Measurements from ENCODE around the gene CBFA2T2.
"Not testable (repeated sequence)": the region's sequence is repeated elsewhere in the genome, so short reads cannot be mapped to it uniquely, and the experiment has no call there.

The CBFA2T2 gene

DNA sequence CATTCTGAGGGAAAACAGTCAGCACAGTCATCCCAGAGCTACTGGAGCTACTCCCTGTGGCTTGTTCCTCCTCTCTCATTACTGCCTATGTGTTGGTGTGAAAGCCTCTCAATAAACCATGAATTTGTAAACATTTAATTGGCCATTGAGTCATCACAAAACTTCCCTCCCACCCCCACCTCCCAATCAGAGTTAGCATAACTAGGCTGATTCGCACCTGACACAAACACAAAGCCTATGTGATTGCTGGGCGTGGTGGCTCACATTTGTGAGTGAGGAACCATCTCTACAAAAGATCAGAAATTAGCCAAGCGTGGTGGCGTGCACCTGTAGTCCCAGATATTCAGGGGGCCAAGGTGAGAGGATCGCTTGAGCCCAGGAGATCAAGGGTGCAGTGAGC, 29.2 kb upstream of the CBFA2T2 start:
- H3K9me3 Mint-ChIP-seq, result no peaks in the 10 kb centered on the region
- no peak overlapping the region for H3K4me3 Mint-ChIP-seq
- H3K27me3 Mint-ChIP-seq, result peaks cover 1% of the 10 kb centered on the region
- intact Hi-C loops (cut with micrococcal nuclease), result no loop called here
- H3K4me1 Mint-ChIP-seq (ENCODE audit: low read depth), result no peaks in the 10 kb centered on the region
- no peaks in the 10 kb centered on the region for H3K36me3 Mint-ChIP-seq (ENCODE audit: low read depth)
- no peak overlapping the region for H3K27ac Mint-ChIP-seq

DNA sequence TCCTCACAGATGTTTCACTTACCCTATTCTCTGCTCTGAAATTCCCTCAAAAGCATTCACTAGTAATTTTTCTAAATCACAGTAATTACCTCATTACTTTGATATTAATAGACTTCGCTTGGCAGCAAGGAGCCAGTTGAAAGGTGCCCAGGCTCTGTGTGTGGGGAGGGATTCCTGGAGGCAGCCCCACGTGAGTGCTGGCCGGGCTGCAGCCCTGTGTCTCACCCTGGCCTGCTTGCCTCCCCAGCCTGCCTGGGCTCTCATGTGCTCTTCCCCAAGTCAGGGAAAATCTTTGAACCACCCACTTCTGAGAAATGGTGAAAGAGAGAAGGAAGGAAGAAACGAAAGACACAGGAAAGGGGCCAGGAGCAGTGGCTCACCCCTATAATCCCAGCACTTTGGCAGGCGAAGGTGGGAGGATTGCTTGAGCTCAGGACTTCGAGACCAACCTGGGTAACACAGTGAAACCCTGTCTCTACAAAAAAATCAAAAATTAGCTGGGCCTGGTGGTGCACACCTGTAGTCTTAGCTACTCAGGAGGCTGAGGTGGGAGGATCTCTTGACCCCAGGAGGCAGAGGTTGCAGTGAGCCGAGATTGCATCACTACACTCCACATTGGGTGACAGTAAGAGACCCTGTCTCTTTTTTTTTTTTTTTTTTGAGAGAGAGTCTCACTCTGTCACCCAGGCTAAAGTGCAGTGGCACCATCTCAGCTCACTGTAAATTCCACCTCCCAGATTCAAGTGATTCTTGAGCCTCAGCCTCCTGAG, 26.4 kb upstream of the CBFA2T2 start:
- no peaks in the 10 kb centered on the region for H3K36me3 Mint-ChIP-seq (ENCODE audit: low read depth)
- intact Hi-C loops (cut with micrococcal nuclease), result no loop called here
- H3K9me3 Mint-ChIP-seq, result no peaks in the 10 kb centered on the region
- no peaks in the 10 kb centered on the region for H3K4me1 Mint-ChIP-seq (ENCODE audit: low read depth)
- no peak overlapping the region for H3K27ac Mint-ChIP-seq
- peaks cover 1% of the 10 kb centered on the region for H3K27me3 Mint-ChIP-seq
- H3K4me3 Mint-ChIP-seq, result no peak overlapping the region

DNA sequence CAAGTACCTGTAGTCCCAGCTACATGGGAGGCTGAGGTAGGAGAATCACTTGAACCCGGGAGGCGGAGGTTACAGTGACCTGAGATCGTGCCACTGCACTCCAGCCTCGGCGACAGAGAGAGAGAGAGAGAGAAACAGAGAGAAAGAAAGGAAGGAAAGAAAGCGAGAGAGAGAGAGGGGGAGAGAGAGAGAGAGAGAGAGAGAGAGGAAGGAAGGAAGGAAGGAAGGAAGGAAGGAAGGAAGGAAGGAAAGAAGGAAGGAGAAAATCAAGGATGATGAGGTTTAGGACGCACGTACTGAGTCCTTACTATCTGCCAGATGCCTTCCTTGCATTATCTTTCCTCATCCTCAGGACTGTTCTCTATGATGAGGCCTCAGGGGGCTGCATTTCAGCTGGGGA, 25.1 kb upstream of the CBFA2T2 start:
- H3K27me3 Mint-ChIP-seq; H3K4me3 Mint-ChIP-seq; H3K27ac Mint-ChIP-seq; intact Hi-C loops (cut with micrococcal nuclease); H3K4me1 Mint-ChIP-seq (ENCODE audit: low read depth); H3K9me3 Mint-ChIP-seq; H3K36me3 Mint-ChIP-seq (ENCODE audit: low read depth): not testable (repeated sequence)

DNA sequence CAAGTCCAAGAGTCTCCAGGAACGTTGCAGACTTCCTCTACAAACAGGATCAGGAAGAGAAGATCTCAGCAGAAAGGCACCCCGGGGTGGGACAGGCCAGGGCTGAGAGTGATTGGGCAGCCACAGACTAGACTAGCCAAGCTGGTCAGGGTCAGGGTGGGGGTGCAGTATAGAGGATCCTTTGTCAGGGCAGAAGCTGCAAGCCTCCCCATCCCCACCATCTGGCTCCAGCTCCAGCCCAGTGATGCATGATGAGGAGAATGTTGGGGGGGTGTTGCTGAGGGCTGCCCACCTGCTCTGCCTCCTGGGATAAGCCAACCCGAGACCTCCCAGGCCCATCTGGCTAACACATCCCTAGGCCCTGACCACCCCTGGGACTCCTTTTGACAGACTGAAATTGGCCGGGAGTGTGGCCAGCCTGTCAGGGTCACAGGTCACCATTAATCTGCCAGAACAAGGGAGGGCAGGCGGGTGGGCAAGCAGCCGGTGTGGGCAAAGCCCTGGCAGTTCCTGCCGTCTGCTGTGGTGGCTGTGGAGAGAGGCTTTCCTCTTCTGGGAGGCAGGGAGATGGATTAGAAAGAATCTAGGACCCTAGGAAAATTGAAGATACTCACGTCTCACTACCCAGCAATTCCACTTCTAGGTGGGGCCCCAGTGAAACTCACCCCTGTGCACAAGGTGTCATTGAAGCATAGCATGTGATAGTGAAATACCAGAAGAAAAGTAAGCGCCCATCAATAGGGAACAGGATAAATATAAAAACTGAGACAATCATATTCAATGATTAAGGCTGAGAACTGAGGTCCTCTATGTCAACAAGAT, 24.2 kb upstream of the CBFA2T2 start:
- no peaks in the 10 kb centered on the region for H3K27me3 Mint-ChIP-seq
- H3K4me3 Mint-ChIP-seq, result no peak overlapping the region
- H3K27ac Mint-ChIP-seq, result no peak overlapping the region
- H3K9me3 Mint-ChIP-seq, result no peaks in the 10 kb centered on the region
- H3K36me3 Mint-ChIP-seq (ENCODE audit: low read depth), result no peaks in the 10 kb centered on the region
- intact Hi-C loops (cut with micrococcal nuclease), result no loop called here
- H3K4me1 Mint-ChIP-seq (ENCODE audit: low read depth), result no peaks in the 10 kb centered on the region

DNA sequence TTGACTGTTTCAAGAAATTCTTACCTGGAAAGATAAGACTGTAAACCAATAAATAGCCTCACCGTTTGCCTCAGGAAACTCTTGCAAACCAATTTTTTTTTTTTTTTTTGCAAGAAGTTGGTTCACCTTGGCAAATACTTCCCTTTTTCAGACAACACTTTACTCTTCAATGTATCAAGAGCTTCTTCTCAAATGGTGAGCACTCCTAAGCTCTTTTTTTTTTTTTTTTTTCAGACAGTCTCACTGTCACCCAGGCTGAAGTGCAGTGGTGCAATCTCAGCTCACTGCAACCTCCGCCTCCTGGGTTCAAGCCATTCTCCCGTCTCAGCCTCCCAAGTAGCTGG, 23.6 kb upstream of the CBFA2T2 start:
- H3K27me3 Mint-ChIP-seq, result no peaks in the 10 kb centered on the region

DNA sequence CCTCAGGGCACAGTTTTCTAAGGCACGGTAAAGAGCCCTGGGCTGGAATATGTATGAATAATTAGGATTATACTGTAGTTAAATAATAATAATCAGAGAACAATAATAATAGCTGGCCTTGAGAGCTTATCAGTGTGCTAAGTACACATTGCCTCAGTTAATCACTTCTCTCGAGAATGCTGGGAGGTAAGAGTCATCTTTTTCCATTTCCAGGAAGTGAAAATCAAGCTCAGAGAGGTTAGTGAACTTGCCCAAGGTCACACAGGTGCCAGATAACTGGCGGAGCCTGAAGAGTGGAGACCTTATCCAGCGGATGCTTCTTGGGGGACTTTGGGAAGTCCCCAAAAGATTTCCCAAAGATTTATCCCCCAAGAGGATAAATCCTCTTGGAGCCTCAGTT, 19.4 kb upstream of the CBFA2T2 start:
- intact Hi-C loops (cut with micrococcal nuclease), result no loop called here
- Mint-ChIP-seq H3K4me1 (ENCODE audit: low read depth) (peaks cover 1% of the 10 kb centered on the region), H3K36me3 (ENCODE audit: low read depth) (no peaks in the 10 kb centered on the region), H3K9me3 (no peaks in the 10 kb centered on the region), H3K4me3 (no peak overlapping the region), H3K27me3 (no peaks in the 10 kb centered on the region), H3K27ac (no peak overlapping the region)

More for the DNA sequence above, 23.6 kb upstream of the CBFA2T2 start:
- H3K27ac Mint-ChIP-seq, result no peak overlapping the region
- intact Hi-C loops (cut with micrococcal nuclease), result no loop called here
- no peaks in the 10 kb centered on the region for H3K9me3 Mint-ChIP-seq
- no peaks in the 10 kb centered on the region for H3K36me3 Mint-ChIP-seq (ENCODE audit: low read depth)
- no peaks in the 10 kb centered on the region for H3K4me1 Mint-ChIP-seq (ENCODE audit: low read depth)
- no peak overlapping the region for H3K4me3 Mint-ChIP-seq

DNA sequence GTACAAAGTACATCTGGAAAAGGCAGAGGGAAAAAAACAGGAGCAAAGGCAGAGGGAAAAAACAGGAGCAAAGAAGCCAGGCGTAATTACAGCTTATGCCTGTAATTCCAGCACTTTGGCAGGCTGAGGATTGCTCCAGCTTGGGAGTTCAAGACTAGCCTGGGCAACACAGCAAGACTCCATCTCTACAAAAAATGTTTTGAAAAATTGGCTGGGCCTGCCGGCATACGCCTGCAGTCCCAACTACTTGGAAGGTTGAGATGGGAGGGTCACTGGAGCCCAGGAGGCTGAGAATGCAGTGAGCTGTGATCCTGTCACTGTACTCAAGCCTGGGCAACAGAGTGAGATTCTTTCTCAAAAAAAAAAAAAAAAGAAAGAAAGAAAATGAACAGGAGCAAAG, 19.0 kb upstream of the CBFA2T2 start:
- Mint-ChIP-seq H3K9me3 (no peaks in the 10 kb centered on the region), H3K27me3 (no peaks in the 10 kb centered on the region), H3K27ac (no peak overlapping the region), H3K36me3 (ENCODE audit: low read depth) (no peaks in the 10 kb centered on the region), H3K4me3 (no peak overlapping the region), H3K4me1 (ENCODE audit: low read depth) (peaks cover 5% of the 10 kb centered on the region)
- intact Hi-C loops (cut with micrococcal nuclease), result no loop called here

DNA sequence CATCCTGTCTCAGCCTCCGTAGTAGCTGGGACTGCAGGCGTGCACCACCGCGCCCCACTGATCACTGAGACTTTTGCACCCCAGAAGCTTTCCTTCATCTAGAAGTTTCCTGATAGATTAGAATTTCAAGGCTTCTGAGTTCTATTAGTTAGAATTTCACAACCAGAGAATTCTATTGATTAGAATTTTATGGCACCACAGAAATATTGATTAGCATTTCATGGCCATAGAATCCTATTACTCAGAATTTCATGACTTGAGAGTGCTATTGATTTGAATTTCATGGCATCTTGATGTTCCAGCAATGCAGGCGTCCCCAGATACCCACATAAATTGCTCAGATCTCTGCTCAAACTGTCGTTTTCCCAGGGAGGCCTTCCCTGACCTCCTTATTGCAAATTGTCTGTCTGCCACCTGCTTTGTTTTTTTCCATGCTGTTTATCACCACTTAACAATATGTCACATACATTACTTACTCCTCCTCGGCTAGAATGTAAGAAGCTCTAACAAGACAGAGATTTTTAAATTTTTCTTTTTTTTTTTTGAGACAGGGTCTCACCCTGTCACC, 16.9 kb upstream of the CBFA2T2 start:
- Mint-ChIP-seq H3K4me1 (ENCODE audit: low read depth) (peaks cover 12% of the 10 kb centered on the region), H3K9me3 (no peaks in the 10 kb centered on the region), H3K27ac (no peak overlapping the region), H3K4me3 (no peak overlapping the region), H3K36me3 (ENCODE audit: low read depth) (no peaks in the 10 kb centered on the region), H3K27me3 (no peaks in the 10 kb centered on the region)
- intact Hi-C loops (cut with micrococcal nuclease), result no loop called here

DNA sequence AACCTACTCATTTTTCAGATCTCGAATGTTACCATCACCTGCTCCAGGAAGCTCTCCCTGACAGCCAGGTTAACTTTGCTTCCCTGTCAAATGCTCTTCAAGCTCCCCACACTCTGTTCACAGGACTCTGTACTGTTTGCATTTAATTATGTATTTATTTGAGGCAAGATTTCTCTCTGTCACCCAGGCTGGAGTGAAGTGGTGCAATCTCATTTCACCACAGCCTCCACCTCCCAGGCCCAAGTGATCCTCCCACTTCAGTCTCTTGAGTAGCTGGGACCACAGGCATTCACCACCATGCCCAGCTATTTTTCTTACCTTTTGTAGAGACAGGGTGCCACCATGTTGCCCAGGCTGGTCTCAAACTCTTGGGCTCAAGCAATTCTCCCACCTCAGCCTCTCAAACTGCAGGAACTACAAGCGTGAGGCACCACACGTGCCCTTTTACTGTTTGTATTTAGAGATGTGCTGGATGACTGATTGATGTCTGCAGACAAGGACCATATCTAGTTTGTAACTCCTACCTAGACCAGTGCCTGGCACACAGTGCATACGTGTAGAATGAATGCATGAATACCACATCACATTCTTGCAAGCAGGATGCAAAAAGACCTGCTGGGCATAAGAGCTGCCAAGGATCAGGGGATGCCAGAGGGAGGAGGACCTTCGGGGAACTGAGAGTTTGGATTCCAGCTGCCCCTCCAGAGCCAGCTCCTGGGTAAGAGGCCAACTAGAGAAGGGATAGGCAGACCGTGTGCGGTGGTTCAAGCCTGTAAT, 15.6 kb upstream of the CBFA2T2 start:
- Mint-ChIP-seq H3K36me3 (ENCODE audit: low read depth) (no peaks in the 10 kb centered on the region), H3K27ac (no peak overlapping the region), H3K4me1 (ENCODE audit: low read depth) (peaks cover 12% of the 10 kb centered on the region), H3K9me3 (no peaks in the 10 kb centered on the region), H3K4me3 (no peak overlapping the region), H3K27me3 (no peaks in the 10 kb centered on the region)
- intact Hi-C loops (cut with micrococcal nuclease), result no loop called here

DNA sequence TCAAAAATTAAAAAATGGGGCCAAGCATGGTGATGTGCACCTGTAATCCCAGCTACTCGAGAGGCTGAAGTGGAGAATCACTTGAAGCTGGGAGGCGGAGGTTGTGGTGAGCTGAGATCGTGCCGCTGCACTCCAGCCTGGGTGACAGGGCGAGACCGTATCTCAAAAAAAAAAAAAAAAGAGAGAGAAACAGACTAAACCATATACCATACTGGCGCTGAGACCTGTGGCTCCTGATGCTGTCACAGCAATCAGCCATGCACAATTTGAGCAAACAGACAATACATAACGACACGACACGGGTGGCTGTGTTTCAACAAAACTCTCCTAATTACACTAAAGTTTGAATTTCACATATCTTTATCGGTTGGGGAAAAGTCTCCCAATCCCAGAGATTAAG, 14.9 kb upstream of the CBFA2T2 start:
- H3K36me3 Mint-ChIP-seq (ENCODE audit: low read depth), result no peaks in the 10 kb centered on the region

DNA sequence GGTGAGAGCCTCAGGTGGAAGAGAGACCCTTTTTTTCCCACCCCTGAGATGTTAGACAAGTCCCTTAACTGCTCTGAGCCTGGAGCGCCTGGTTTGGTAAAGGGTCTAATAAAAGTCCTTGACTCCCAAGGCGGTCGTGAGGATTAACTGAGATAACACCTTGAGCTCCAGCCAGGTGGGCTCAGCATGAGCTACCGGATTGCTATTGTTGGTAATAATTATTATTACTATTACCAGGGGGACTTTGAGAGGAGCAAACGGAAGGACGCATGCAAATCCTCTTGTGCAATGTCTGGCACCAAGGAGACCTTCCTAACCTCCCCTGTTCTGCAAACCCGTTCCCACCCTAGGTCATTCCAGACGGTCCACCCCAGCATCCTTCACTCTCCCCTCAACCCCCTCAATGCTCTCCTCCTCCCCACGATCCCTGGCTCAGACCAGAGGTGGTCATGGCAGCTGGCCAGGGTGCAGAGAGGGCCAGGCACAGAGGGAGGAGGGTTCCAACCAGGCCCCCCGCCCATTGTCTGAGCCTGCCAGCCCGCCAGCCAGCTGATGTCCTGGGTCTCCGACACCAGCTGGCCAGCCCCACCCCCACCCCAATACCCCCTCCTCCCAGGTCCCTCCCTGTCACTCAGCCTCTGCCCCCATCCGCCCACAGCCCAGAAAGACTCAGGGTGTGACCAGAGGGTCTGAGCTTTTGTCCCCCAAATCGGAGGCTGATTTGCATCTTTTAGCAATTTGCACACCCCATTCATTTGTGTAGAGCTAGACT, 14.3 kb upstream of the CBFA2T2 start:
- Mint-ChIP-seq H3K4me3 (no peak overlapping the region), H3K4me1 (ENCODE audit: low read depth) (peaks cover 12% of the 10 kb centered on the region), H3K9me3 (no peaks in the 10 kb centered on the region), H3K27ac (peak overlapping the region; percentile 21), H3K36me3 (ENCODE audit: low read depth) (no peaks in the 10 kb centered on the region), H3K27me3 (no peaks in the 10 kb centered on the region)
- intact Hi-C loops (cut with micrococcal nuclease), result loop anchor here (1.0 to 2.0 kb wide), 2 partner anchors 14 to 31 kb away; no protein-coding TSS in a partner anchor

More for the DNA sequence above, 14.9 kb upstream of the CBFA2T2 start:
- Mint-ChIP-seq H3K27ac (no peak overlapping the region), H3K4me1 (ENCODE audit: low read depth) (peaks cover 12% of the 10 kb centered on the region), H3K27me3 (no peaks in the 10 kb centered on the region), H3K4me3 (no peak overlapping the region), H3K9me3 (no peaks in the 10 kb centered on the region)
- intact Hi-C loops (cut with micrococcal nuclease), result no loop called here

DNA sequence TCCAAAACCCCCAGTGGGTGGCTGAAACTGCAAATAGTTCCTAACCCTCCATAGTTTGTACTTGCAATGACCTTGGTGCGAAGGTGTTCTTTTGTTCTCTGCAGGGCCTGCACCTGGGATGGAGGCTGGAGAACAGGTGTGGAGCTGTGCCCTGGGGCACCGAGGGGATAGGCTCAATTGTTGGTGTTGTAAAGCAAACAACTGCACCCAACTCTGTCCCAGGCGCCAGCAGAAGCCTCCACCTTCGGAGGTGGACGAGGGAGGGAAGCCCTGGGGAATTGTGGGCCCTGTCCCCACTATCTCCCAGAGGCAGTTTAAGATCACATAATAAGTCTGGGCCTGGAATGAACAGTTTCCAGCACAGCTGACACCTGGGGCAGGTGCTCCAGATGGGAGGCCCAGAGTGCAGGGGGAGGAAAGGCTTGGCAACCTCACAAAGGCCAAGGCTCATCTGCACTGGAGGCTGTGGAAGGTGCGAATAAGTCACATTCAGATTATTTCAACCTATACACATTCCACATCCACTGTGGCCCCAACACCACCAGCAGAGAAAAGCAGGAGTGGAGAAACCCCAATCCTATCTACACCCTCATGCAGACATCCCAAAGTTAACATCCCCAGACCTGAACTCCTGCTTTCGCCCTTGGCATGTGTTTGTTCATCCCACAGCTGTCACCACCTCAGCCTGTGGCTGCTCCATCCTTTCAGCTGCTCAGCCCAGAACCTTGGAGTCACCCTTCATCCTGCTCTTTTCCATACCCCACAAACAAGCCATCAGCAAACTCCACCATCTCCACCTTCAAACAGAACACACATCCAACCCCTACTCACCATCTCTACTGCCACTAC, 12.3 kb upstream of the CBFA2T2 start:
- no peak overlapping the region for H3K4me3 Mint-ChIP-seq
- H3K9me3 Mint-ChIP-seq, result no peaks in the 10 kb centered on the region
- no peak overlapping the region for H3K27ac Mint-ChIP-seq
- no peaks in the 10 kb centered on the region for H3K36me3 Mint-ChIP-seq (ENCODE audit: low read depth)
- H3K27me3 Mint-ChIP-seq, result no peaks in the 10 kb centered on the region
- peaks cover 12% of the 10 kb centered on the region for H3K4me1 Mint-ChIP-seq (ENCODE audit: low read depth)
- intact Hi-C loops (cut with micrococcal nuclease), result loop anchor here (2.0 kb wide), 1 partner anchor 33 kb away; no protein-coding TSS in a partner anchor
